Gastroesophageal sphincter (tissue), 3 donors: ENCODE results near the gene MTG1.

Source experiments
- CTCF ChIP-seq, 4 experiments: fragments of 200-600 bp in 2 of 4; fragments of 450-650 bp in 2 of 4; sonication (generic) in 1 of 4; IDR thresholded peaks; one replicate each; pipeline ENCODE4 v1.5.1; 2017 to 2019; ENCODE audit warnings: antibody characterized with exemption in 4 of 4, mild to moderate bottlenecking in 2 of 4, moderate library complexity in 2 of 4
- EP300 ChIP-seq: sonication (generic); formaldehyde crosslinking; IDR thresholded peaks from one replicate; pipeline ENCODE4 v1.6.1; 2017; ENCODE audit warnings: antibody characterized with exemption, mild to moderate bottlenecking
- POLR2A ChIP-seq, 2 donors: fragments of 450-650 bp; IDR thresholded peaks; one replicate each; pipeline ENCODE4 v1.6.1; 2017; ENCODE audit warnings: antibody characterized with exemption in 2 of 2, mild to moderate bottlenecking in 2 of 2, moderate library complexity in 1 of 2
- POLR2AphosphoS5 ChIP-seq: sonication (generic); formaldehyde crosslinking; IDR thresholded peaks from one replicate; pipeline ENCODE4 v1.6.1; 2017; ENCODE audit warnings: antibody characterized with exemption

GRCh38 chr10:133442191-133442966 lies 48.4 kb downstream of the MTG1 start:
- TF ChIP-seq CTCF (IDR thresholded peaks at IDR 0.05), result no peak
- TF ChIP-seq POLR2A (IDR thresholded peaks at IDR 0.05), result no peak
- TF ChIP-seq POLR2AphosphoS5, result no peak
- no peak for TF ChIP-seq EP300
